ENCODE results near the gene MOB3B.
"Not testable (repeated sequence)": the region's sequence is repeated elsewhere in the genome, so short reads cannot be mapped to it uniquely, and the experiment has no call there.

MOB3B gene

DNA sequence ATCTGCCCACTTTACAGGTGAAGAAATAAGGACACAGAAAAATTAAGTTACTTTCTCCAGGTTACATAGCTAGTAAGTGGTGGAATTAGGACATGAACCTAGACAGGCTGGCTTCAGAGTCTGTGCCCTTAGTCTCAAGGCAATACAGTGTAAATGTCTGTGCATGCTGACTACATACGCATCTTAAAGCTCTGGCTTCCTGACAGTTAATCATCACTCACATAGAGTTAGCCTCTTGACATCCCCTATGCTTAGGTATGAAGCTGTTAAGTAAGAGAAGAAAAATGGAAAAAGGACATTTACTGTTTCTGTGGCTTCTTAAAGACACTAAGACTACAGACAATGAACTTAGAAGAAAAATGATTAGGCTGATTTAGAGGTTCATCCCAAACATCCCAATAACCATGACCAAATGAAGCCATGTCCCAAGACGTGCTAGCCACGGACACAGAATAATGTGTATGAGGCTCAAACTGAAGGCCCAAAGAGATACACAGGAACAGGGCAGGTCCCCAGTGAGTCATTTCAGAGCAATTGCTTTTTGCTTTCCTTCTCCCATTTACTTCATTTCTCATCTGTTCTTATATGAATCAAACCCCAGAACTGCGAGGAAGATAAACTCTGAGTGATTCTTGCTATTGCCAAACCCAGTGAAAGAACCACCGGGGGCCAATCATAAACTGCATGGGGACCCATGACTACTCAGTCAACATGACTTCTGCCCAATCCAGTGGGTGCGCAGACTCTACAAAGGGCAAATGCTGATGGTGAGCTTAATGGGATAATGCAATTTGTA lies 105.5 kb downstream of the MOB3B start:
- DNase-seq (ENCODE audit: low read depth in 2 of 2) = no peak

DNA sequence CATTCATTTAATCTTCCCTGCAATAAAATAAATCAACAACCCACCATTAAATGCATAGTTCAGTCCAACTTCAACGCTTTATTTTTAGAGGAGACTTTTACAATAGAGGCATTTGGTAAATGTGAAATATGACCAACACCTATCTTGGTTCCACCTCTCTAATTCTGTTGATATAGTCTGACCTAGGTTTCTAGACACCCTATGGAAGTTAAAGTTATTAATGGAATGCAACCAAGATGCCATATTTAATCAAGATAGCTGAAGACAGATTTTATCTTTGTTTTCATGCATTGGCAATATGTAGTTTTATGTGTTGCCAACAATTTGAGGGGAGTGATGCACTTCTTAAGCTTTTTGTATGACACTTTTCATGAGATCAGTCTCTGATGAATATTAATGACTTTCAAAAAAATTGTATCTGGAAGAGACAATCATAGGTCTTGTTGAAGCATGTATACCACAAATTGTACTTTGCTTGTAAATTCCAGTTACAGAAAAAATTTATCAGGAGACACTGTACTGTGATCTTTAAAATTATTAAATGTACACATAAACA lies 107.3 kb downstream of the MOB3B start:
- DNase-seq (ENCODE audit: low read depth in 2 of 2) = no peak

DNA sequence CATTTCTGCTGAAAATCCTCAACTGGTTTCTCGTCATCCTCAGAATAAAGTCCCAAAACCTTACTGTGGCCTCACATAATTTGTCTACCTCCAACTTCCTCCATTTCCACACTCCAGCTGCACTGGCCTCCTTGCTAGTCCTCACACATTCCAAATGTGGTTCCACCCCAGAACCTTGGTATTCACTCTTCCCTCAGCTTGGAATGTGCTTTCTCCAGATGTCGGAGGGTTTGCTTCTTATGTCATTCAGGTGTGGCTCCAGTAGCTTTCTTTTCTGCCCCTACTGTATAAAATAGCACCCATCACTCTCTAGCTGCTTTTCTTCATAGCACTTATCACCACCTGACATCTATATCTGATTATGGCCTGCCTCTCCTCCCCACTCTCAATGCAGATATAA lies 108.0 kb downstream of the MOB3B start:
- DNase-seq (ENCODE audit: low read depth in 2 of 2) = no peak

DNA sequence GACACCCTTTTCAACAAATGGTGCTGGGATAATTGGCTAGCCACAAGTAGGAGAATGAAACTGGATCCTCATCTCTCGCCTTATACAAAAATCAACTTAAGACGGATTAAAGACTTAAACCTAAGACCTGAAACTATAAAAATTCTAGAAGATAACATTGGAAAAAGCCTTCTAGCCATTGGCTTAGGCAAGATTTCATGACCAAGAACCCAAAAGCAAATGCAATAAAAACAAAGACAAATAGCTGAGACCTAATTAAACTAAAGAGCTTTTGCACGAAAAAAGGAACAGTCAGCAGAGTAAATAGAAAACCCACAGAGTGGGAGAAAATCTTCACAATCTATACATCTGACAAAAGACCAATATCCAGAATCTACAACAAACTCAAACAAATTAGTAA lies 110.1 kb downstream of the MOB3B start:
- DNase-seq (ENCODE audit: low read depth in 2 of 2) = not testable (repeated sequence)

DNA sequence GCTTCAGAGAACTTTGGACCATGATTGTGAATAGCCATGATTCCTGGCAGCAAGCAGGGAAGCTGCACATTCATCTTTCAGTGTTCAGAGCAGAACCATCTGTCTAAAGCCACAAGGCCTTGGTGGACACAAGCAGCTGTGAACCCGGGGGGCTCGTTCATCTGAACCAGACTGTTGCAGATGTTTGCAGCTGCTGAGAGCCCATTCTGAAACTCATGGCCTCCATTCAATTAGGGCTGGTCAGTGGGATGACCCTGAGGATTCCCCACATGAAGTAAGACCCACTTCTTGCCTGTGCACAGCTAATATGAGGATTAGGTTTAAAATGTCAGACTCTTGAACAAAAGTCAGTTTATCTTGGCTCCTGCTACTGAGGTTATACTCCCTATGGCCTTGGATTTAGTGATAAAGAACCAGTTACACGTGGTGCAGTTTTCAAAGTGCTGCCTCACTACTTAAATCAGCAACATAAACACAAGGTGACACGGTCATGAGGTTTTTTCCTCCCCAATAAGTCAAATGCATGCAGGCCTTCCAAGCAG lies 115.3 kb downstream of the MOB3B start:
- no peak for DNase-seq (ENCODE audit: low read depth in 2 of 2)

DNA sequence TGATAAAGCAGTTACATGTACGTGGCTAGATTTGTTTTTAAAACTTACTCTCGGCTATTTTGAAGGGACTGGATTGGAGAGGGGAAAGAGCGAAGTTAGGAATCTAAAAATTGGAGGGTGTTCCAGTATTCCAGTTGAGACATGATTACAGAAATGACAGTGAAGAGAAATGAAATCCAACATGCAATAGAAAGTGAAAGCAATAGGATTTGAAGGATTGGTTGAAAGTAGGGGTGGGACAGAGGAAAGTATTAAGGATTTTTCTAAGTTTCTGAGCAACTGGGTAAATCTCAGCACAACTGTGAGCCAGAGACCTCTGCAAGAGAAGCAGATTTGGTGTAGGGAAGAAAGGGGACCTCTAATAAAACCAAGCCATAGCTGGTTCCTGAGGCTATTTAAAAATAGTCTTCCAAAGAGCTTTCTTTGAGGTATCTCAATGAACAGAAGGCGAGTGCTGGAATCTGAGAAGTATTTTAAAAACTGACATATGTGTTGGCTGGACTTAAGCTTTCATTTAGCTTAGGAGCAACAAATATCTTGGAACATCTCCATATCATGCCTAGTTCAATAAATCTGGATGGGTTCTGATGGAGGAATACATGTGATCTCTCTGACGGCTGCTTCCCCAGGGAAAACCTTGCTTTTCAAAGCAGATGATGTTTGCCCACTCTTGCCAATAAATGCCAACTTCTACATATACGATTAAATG lies 115.9 kb downstream of the MOB3B start:
- DNase-seq (ENCODE audit: low read depth in 2 of 2) = no peak

DNA sequence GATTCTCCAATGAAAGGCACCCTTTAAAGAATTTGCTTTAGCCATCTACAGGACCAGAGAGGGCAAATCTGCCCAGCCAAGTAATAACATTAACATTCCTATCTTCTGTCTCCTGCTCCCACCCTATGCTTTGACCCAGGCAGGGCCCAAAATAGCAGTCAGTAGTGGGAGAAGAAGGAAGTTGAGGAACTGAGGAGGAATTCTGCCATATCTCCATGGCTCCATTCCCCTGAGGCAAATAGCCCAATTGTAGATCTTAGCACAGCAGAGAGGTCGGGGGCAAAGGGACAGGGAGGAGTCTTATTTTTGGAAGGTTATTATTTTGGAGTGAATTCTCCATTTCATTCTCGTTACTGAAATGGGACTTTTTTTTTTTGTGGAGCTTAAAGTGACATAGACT lies 116.7 kb downstream of the MOB3B start:
- no peak for DNase-seq (ENCODE audit: low read depth in 2 of 2)

DNA sequence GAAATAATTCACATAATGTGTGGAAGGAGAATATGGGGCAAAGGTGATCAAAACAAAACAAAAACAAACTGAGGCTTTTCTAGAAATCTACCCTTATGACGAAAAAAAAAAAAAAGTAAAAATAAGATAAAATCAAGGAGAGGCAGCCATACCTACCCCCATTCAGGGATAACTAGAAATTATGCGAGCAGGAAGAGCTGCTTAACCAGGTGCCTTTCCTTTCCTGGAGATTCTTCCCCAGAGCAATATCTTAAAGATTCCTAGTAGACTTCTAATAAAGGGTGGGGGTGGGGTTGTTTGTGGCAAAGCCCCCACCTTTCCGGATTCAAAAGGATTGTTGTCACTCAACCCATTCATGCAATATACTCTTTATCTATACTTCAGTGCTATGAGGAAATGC lies 117.5 kb downstream of the MOB3B start:
- no peak for DNase-seq (ENCODE audit: low read depth in 2 of 2)

DNA sequence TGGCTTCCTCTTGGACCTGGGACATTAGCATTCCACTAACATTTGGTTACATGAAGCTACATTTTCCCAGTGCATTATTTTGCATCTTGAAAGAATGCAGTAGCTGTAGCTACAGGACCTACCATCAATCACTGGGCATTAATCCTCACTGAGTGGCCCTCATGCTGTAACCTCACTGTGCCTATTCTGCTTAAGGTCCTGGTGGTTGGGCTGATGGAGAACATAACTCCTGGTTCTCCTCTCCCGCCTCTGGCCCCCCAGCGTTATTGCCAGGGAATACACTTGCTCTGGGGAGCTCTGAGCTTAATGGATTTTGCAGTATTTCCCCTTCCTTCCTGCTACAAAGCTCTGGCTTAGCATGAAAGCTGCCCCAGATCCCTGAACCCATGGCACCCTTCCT lies 121.1 kb downstream of the MOB3B start:
- no peak for DNase-seq (ENCODE audit: low read depth in 2 of 2)

DNA sequence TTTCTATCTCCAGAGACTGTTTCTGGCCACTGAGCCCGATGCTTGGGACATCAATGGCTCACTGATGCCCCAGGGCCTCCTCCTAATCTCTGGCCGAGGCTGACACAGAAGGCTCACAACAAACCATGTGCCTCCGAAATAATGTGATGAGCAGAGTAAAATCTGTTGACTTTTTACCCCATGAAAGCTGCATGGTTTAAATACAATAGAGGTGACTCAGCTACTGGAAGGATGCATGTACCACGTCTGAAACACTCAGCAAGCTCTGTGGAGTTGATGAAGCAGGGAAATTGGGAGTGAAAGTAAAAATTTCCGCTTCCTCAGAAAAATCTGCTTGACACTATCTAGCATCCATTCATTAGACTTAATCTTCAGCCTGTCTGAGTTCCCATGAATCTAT lies 121.6 kb downstream of the MOB3B start:
- DNase-seq (ENCODE audit: low read depth in 2 of 2) = no peak

DNA sequence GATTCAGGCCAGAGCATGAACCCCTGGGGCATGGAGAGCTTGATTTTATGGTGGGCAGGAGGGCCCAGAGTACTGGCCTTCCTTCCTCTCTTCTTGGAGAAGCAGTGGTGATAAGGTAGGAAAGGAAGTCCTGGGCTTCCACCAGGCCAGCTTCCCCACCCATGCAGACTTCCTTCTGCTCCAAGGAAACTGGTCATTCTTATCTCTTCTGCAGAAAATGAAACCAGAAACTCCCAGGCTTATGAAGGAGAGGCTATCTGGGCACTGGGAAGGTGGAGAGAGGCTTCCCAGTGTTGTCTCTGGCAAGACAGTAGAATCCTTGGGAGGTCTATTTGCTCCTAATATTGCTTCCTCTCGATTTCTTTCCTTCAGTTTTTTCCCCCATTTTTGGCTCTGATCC lies 122.1 kb downstream of the MOB3B start:
- no peak for DNase-seq (ENCODE audit: low read depth in 2 of 2)

DNA sequence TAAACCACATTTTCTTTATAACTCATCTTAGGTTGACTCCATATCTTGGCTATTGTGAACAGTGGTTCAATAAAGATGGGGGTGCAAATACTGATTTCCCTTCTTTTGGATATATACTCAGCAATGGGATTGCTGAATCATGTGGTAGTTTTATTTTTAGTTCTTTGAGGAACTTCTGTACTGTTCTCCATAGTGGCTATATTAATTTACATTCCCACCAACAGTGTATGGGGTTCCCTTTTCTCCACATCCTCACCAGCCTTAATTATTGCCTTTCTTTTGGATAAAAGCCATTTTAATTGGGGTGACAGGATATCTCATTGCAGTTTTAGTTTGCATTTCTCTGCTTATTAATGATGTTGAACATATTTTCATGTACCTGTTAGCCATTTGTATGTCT lies 125.0 kb downstream of the MOB3B start:
- DNase-seq (ENCODE audit: low read depth in 2 of 2) = no peak

DNA sequence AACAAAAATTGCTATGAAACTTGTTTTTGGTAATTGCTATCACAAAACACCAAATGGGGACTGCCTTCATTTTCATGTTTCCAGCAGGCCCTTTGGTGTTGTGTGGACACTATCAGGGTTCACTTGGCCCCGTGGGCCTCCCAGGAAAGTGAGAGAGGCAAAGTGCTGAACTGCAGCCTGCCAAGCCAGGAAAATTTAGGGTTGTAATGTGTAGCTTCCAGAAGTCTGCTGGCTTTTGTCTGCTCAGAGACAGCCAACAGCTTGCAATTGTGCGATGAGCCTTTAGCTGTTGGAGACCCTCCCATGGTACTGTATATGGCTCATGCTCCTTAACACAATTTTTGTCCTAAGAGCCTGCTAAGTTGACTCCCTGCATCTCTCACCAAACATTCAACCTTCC lies 127.0 kb downstream of the MOB3B start:
- DNase-seq (ENCODE audit: low read depth in 2 of 2) = no peak

DNA sequence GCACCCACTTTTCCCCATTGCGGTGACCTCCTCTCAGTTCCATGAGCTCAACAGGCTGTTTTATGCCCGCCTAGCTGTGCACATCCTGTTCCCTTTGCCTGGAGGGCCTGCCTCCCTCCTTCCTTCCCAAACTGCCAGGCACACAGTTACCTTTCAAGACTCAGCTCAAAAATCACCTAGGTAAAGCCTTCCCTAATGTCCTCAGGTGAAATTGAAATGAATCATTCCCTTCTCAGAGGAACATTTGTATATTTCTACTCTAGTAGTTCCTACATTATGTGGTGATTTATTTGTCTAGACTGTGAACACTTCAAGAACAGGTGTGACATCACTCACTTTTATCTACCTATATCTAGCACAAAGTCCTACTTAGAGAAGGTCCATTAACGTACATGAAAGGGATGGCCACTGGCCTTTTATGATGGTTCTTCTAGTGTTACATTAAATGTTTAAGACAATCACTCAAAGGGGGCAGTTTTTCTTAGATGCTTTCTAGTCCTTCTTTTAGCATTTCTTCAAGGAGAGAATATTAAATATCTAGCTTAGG lies 129.2 kb downstream of the MOB3B start:
- DNase-seq (ENCODE audit: low read depth in 2 of 2) = no peak

DNA sequence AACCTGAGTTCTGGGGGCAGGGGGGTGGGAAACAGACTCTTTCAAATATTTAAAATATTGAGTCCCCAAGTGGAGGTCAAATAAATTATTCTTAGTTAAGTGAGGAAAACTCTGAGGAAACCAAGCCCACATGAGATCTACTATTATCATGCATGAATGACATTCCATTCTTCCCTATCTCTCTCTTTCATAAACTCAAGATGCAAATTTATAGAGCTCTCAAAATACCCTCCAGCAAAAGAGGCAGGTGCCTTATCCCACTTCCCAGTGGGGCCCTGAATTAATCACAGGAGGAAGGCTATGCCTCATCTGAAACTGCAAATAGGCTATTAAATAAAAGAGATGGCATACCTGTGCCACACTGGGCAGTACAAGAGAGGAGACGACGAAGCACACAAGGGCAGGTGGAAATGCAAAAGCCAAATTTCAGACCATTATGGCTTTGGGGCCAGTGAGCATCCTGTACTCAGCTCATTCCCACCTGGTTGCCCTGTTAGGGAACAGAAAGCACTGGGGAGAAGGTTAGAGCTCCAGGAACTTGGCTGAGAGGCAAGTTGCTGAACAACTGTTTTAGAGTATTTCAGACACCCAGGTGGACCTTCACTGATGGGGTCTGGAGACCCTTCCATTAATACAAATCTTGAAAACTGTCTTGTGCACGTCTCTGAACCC lies 130.5 kb downstream of the MOB3B start:
- no peak for DNase-seq (ENCODE audit: low read depth in 2 of 2)

DNA sequence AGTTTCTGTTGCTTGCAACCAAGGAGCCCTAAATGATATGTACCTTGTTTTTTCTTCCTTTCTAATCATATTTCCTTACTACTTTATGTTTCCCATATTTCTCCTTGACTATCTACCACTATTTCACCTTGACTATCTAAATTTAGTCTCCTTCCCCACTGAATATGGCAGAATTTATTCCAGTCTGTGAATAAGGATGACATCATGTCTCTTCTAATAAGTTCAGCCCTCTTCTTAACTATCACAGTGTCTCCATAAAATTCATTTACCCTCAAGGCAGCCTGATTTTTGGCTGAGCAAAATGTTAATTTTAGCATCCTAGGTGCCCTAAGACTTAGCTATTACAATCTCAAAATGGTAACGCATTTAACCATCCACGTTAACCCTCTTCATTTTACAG lies 133.1 kb downstream of the MOB3B start:
- DNase-seq (ENCODE audit: low read depth in 2 of 2) = no peak

DNA sequence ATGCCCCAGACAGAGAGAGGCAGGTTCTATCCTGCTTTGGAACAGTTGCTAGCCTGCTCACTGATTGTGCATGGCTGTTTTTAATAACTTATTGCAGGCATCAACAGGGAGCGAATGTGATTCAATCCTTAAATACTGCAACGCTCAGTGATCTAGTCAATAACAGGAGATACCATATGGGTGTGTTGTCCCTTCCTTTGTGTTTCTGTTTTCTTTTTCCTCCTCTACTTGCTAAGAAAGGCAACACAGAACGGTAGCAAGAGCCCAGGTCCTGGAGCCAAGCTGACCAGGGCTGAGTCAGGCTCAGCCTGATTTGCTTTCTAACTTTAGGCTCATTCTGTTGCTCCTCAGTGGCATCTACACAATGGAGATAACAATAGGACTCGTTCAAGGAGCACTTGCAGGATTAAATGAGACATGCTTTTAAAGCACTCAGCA lies 134.1 kb downstream of the MOB3B start:
- no peak for DNase-seq (ENCODE audit: low read depth in 2 of 2)

DNA sequence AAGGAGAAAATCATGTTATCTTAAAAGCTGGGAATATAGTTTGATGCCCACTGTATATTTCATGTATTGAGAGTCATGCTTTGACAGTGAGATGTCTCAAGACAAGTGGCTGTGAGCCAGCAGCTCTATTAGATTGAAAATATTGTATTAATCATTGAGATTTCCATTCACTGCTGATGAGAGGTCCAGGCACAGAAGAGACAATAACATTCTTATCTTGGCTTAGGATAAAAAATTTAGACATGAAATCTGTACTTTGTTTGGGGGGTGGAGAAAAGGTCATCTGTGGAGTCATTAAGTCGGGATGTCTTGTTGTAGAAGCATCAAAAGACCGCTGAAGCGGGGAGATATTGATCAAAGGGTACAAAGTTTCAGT lies 134.8 kb downstream of the MOB3B start:
- DNase-seq (ENCODE audit: low read depth in 2 of 2) = no peak

DNA sequence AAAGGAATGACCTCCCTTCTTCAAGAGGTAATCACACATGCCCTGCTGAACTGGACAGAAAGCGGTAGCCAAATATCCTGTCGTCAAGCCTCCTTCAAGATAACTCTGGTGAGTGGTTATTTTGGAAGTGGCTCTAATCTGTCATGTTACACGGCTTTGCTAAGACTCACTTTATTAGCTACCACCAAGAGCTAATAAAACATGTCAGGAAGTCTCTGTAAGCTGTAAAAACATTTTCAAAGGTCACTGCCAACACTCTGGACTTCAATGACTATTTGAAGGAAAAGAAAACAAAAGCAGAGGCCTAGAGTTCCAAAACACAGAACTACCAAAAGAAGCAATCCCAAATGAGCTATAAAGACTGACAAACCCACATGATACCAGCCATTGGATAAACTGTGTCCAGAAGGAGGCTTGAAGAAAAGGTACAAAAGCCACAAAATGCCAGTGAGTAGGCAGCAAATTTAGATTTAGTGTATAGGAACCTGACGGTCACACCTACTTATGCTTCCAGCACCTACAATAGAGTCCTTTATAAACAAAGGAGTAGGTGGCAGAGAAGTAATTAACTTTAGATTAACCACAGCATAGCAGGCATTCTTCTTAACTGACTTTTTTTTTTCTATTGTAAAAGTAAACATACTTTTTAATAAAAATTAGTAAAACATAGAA lies 135.3 kb downstream of the MOB3B start:
- no peak for DNase-seq (ENCODE audit: low read depth in 2 of 2)

DNA sequence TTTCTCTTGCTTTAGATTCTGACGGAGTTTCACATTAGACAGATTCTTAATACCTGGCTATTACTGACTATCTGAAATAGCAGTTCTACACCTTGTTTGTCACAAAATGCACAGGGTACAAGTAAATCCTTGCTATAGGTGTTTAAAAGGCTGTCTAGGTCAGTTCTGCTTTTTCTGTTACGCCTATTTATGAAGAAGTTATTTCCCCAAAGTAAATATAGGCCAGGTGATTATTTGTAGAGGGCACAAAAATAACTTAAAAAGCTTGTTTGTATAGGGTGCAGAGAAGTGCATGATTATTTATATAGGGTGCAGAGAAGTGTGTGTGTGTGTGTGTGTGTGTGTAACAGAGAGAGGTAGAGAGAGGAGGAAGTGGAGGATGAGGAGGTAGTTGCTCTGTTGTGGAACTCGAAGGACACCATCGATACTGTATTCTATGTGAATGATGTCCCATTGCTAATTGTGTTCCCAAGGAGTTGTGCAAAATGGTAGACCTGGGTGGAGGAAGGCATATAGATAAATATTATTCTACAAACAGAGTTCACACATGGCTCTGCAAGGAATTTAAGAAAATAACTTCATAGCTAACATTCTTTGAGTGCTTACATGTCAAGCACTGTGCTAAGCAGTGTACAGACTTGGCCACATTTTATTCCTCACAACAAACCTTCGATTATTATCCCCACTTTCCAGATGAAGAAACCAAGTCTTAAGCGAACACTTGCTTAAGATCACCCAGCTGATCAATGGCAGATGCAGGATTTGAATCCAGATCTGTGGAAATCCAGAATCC lies 136.4 kb downstream of the MOB3B start:
- no peak for DNase-seq (ENCODE audit: low read depth in 2 of 2)

DNA sequence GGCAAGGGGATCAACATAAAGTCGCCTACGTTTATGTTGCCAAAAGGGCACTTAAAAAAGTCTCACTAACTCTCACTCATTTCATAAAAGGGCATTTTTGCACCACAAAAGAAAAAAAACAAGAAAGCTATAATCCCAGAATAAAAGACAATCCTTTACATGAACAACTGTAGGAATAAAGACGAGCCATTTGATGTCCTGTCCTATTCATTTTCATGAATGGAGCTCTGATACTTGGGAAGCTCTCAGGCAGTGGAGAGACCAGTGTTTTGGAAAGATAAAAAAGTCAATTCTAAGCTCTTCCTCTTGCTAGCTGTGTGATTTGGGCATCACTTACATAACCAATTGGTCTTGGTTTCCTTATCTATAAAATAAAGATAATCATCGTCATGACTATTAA lies 137.2 kb downstream of the MOB3B start:
- DNase-seq (ENCODE audit: low read depth in 2 of 2) = no peak

Measured in stimulated activated CD4-positive, alpha-beta T cell treated with anti-CD3 and anti-CD28 coated beads, Interleukin-4, amount 100 ng/mL, for 48 hours (primary cell).